ENCODE results near the gene CLDN19. TPM values are rescaled to one million over a fixed set of nuclear protein-coding genes. Genes with fewer than 3 reads are reported as not detected.

The CLDN19 gene
- total RNA-seq, result not detected in 2 replicates

DNA sequence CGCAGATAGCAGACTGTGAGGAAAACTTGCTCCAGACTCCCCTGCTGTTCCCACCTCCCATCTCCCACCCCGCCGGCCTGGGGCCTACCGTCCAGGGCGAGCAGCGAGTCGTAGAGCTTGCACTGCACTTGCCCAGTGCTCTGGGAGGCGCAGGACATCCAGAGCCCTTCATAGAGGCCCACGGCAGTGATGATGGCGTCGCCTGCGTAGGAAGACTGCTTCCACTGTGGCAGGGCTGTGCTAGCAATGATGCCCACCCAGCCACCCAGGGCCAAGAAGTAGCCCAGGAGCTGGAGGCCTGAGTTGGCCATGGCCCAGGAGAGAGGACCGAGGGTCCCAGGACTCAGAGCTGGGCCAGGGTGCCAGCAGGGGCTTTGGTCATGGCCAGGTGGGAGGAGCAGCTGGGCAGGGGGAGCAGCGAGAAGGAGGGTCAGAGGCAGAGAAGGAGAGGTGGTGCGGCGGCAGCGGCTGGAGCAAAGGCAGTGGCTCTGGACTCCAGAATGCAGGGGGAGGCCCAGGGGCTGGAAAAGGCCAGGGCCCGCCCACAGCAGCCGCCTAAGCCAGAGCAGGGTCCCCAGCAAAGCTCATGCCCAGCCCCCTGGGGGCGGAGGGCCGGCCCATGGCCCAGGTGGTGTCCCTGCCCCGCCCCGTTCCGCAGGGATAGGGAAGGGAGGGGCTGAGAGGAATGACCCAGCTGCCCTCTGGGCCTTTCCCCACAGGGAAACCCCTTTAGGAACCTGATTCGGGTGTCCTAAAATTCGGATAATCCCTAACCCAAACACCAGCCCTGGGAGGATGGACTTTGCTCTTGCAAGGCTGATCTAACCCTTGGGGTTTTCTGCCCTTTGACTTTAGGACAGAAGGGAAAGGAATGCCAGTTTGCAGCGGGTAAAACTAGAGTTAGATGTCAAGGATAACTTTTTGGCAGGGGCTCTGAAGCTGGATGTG, at the start of gene CLDN19:
Gene CLDN19, minus strand, starts transcription at position 484 of the 948 bp plus-strand sequence. Its CDS starts 173 bp downstream, at position 311.

DNA sequence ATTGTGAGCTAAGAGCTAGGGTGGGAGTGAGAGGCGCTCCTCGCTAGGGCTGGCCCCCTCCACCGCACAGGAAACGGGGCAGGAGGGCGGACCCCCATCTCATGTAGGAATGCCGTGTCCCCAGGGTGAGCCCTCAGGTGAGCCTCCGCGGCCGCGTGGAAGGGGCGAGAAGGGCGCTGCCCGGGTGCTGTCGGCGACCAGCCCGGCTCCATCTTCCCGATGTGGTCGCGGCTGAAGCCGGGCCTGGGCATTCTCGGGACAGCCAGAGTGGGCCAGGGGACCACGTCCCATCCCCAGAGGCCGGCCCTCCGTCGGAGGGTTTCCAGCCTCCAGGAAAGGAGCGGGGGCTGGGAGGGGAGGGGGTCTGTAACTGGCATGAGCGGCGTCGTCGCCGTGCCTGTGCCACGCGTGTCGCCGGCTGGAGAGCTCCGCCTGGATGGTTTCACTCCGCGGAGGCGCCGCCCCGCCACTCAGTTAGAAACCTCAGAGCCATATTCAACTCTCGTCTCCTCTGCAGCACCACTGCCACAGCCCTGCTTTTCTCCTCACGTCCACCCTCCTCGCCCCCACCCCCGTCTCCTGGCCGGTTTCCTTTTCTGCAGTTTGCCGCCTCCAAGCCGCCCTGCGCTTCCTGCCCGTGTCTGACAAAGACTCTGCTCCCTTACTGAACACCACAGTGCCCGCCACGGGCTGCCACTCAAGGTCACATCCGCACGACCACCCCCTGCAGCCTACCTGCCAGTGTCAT, 45.1 kb upstream of the CLDN19 start, which contains the start of gene TMEM269:
Gene TMEM269, plus strand, starts transcription at position 46 of the 748 bp plus-strand sequence. CDS start 4,903 bp downstream, outside the sequence.

GRCh38 chr1:42766741-42767509, 26.9 kb upstream of the CLDN19 start, which contains the start of the genes C1orf50 and P3H1:
Gene C1orf50, plus strand, starts transcription at chr1:42767249. Its CDS starts 63 bp downstream, at chr1:42767312.
Gene P3H1, minus strand, starts transcription at chr1:42767028. Its CDS starts 57 bp downstream, at chr1:42766971.

Other genes with a start within 250 kb of the CLDN19 start
- gene PPIH, start 81.8 kb downstream of the CLDN19 start, total RNA-seq, result 28.7 and 40.3 TPM in 2 replicates
- 715 and 801 TPM in 2 replicates for gene YBX1, start 57.8 kb downstream of the CLDN19 start, total RNA-seq
- gene P3H1, start 26.8 kb upstream of the CLDN19 start, total RNA-seq, result 96.7 and 121 TPM in 2 replicates
- gene C1orf50, start 27.0 kb upstream of the CLDN19 start, total RNA-seq, result 2.8 and 3.6 TPM in 2 replicates
- not detected in 2 replicates for gene TMEM269, start 44.8 kb upstream of the CLDN19 start, total RNA-seq
- gene ERMAP, start 76.9 kb upstream of the CLDN19 start, total RNA-seq, result 6.4 and 6.8 TPM in 2 replicates
- gene SVBP, start 77.2 kb upstream of the CLDN19 start, total RNA-seq, result 13.6 and 15.3 TPM in 2 replicates
- gene ZNF691, start 106.4 kb upstream of the CLDN19 start, total RNA-seq, result 6.9 and 8.4 TPM in 2 replicates
- 25.6 and 196 TPM in 2 replicates for gene SLC2A1, start 218.6 kb upstream of the CLDN19 start, total RNA-seq